NCI-H2196 (cell line): ENCODE data around the gene SNX10.
"Not testable (repeated sequence)": the region's sequence is repeated elsewhere in the genome, so short reads cannot be mapped to it uniquely, and the experiment has no call there.

Source experiments
- DNase-seq: peaks from one replicate; lab custom pipeline; 2025; ENCODE audit not compliant: unreplicated experiment; lab: John Stamatoyannopoulos, UW

Gene SNX10

GRCh38 chr7:26291699-26292538 is at the start of gene SNX10:
SNX10 (plus strand) TSS chr7:26291862; CDS start chr7:26346443, 54,581 bp downstream.
- peak; percentile 83 for DNase-seq

- no peak for DNase-seq
These were observed 46.5 kb upstream of the SNX10 start for GRCh38 chr7:26245150-26245549.

- DNase-seq = no peak
These were observed 41.4 kb upstream of the SNX10 start for GRCh38 chr7:26250239-26250638.

- not testable (repeated sequence) for DNase-seq
These were observed 29.8 kb upstream of the SNX10 start for GRCh38 chr7:26261866-26262265.

GRCh38 chr7:26265065-26265464 is 26.6 kb upstream of the SNX10 start:
- DNase-seq = no peak

GRCh38 chr7:26265499-26266075 is 26.1 kb upstream of the SNX10 start:
- DNase-seq = no peak

GRCh38 chr7:26267601-26268166 is 24.0 kb upstream of the SNX10 start:
- DNase-seq = no peak

GRCh38 chr7:26275213-26275612 is 16.4 kb upstream of the SNX10 start:
- no peak for DNase-seq

GRCh38 chr7:26278770-26279169 is 12.9 kb upstream of the SNX10 start:
- peak; percentile 9 for DNase-seq

- DNase-seq = no peak
These were observed 12.3 kb upstream of the SNX10 start for GRCh38 chr7:26279405-26279804.

GRCh38 chr7:26280097-26280496 is 11.6 kb upstream of the SNX10 start:
- DNase-seq = no peak

- no peak for DNase-seq
These were observed 10.9 kb upstream of the SNX10 start for GRCh38 chr7:26280723-26281122.

- DNase-seq = no peak
These were observed 7.2 kb upstream of the SNX10 start for GRCh38 chr7:26284477-26284876.

- no peak for DNase-seq
These were observed 6.5 kb upstream of the SNX10 start for GRCh38 chr7:26284995-26285632.

GRCh38 chr7:26286157-26286556 is 5.5 kb upstream of the SNX10 start:
- DNase-seq = no peak

GRCh38 chr7:26288126-26288525 is 3.5 kb upstream of the SNX10 start:
- not testable (repeated sequence) for DNase-seq

GRCh38 chr7:26291251-26291650 is 411 bp upstream of the SNX10 start:
- DNase-seq = no peak

- no peak for DNase-seq
These were observed 1.3 kb downstream of the SNX10 start for GRCh38 chr7:26292768-26293560.

GRCh38 chr7:26293569-26294308 is 2.1 kb downstream of the SNX10 start:
- no peak for DNase-seq

GRCh38 chr7:26295015-26295414 is 3.4 kb downstream of the SNX10 start:
- DNase-seq = no peak
